ENCODE measurements around the gene TLCD1. TPM values are rescaled to one million over a fixed set of nuclear protein-coding genes. Genes with fewer than 3 reads are reported as not detected.

Gene TLCD1
- total RNA-seq, 6 experiments from 2014 or later: 8.0 to 14.6 (median 11.3) TPM

- H3K4me3 Mint-ChIP-seq: no peak overlapping the region
- H3K4me1 Mint-ChIP-seq (ENCODE audit: low read depth): peaks cover 20% of the 10 kb centered on the region
- no peaks in the 10 kb centered on the region; the same call in 1 of the 2 replicates for H3K27me3 Mint-ChIP-seq (ENCODE audit: insufficient read depth)
- TF ChIP-seq CTCF (IDR thresholded peaks at IDR 0.05): no peak
- no peak for DNase-seq
- no peaks in the 10 kb centered on the region for H3K9me3 Mint-ChIP-seq
- no peak overlapping the region; the same call in 1 of the 2 replicates for H3K27ac Mint-ChIP-seq
- peaks cover 9% of the 10 kb centered on the region; the same call in 1 of the 2 replicates for H3K36me3 Mint-ChIP-seq (ENCODE audit: low read depth)
Observed at GRCh38 chr17:28763137-28763799, 37.2 kb upstream of the TLCD1 start.

GRCh38 chr17:28760601-28761562 lies 34.8 kb upstream of the TLCD1 start:
- Mint-ChIP-seq H3K9me3 (no peaks in the 10 kb centered on the region), H3K4me1 (ENCODE audit: low read depth) (peaks cover 28% of the 10 kb centered on the region), H3K36me3 (ENCODE audit: low read depth) (peaks cover 9% of the 10 kb centered on the region; the same call in 1 of the 2 replicates), H3K27me3 (ENCODE audit: insufficient read depth) (peaks cover 5% of the 10 kb centered on the region), H3K27ac (peak overlapping the region; percentile 38), H3K4me3 (no peak overlapping the region)
- no peak for TF ChIP-seq CTCF (IDR thresholded peaks at IDR 0.05)
- DNase-seq: peak; percentile 57

DNA sequence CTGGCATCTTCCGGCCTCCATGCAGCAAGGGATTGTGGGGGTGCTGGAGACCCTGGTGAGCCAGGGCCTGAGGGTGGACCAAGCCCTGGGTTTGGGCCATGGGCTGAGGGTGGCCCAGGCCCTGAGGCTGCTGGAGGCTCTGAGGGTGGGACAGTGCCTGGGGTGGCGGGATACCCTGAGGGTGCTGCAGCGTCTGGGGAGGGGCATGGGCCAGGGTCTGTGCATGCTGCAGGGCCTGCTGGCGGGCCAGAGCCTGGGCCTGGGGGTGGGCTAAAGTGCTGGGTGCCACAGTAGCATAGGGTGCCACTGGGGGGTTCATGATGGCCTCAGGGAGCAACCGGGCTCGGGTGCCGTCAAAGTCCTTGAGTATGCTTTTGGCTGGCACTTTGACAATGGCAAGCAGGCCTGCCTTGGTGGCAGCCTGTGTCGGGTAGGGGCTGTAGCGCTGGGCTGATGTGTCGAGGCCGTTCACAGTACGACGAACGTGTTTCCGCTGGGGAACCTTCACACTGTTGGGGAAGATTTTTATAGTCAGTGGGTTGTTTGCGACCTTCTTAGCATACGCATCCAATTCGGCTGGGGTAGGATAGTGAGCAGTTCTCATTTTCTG lies 33.3 kb upstream of the TLCD1 start:
- H3K4me1 Mint-ChIP-seq (ENCODE audit: low read depth): peaks cover 36% of the 10 kb centered on the region
- H3K27me3 Mint-ChIP-seq (ENCODE audit: insufficient read depth): peaks cover 6% of the 10 kb centered on the region
- DNase-seq: no peak
- peaks cover 9% of the 10 kb centered on the region; the same call in 1 of the 2 replicates for H3K36me3 Mint-ChIP-seq (ENCODE audit: low read depth)
- no peak overlapping the region for H3K27ac Mint-ChIP-seq
- TF ChIP-seq CTCF (IDR thresholded peaks at IDR 0.05): no peak
- no peaks in the 10 kb centered on the region for H3K9me3 Mint-ChIP-seq
- H3K4me3 Mint-ChIP-seq: no peak overlapping the region

- H3K36me3 Mint-ChIP-seq (ENCODE audit: low read depth): peaks cover 9% of the 10 kb centered on the region; the same call in 1 of the 2 replicates
- peaks cover 8% of the 10 kb centered on the region for H3K27me3 Mint-ChIP-seq (ENCODE audit: insufficient read depth)
- no peak for TF ChIP-seq CTCF (IDR thresholded peaks at IDR 0.05)
- DNase-seq: no peak
- H3K9me3 Mint-ChIP-seq: no peaks in the 10 kb centered on the region
- peaks cover 31% of the 10 kb centered on the region for H3K4me1 Mint-ChIP-seq (ENCODE audit: low read depth)
- H3K4me3 Mint-ChIP-seq: no peak overlapping the region
- H3K27ac Mint-ChIP-seq: no peak overlapping the region
Observed at GRCh38 chr17:28758411-28759121, 32.5 kb upstream of the TLCD1 start.
